ENCODE data around the gene SIDT2.

Gene SIDT2

DNA sequence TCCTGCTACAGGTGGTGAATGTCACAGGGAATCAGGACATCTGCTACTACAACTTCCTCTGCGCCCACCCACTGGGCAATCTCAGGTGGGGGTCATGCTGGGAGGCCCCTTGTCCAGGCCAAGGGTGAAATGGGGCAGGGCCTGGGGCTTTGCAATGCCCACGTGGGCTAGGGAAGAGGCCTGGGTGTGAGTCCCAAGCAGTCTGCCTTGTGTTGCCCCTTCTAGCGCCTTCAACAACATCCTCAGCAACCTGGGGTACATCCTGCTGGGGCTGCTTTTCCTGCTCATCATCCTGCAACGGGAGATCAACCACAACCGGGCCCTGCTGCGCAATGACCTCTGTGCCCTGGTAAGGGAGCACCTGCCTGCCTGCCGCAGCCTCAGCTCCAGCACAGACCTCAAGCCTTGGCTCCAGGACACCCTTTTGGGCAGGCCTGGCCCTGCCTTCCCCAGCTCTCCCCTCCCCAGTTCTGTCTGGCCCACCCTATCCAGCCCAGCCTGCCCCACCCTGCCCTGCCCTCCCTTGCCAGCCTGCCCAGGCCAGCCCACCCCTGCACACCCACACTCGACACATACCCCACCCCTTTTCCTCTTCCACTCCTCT is 11.5 kb downstream of the SIDT2 start:
- DNase-seq = no peak

- no peak for DNase-seq
These were observed 13.3 kb downstream of the SIDT2 start for GRCh38 chr11:117191680-117192400.

- DNase-seq = no peak
These were observed 13.9 kb downstream of the SIDT2 start for GRCh38 chr11:117192401-117192875.

DNA sequence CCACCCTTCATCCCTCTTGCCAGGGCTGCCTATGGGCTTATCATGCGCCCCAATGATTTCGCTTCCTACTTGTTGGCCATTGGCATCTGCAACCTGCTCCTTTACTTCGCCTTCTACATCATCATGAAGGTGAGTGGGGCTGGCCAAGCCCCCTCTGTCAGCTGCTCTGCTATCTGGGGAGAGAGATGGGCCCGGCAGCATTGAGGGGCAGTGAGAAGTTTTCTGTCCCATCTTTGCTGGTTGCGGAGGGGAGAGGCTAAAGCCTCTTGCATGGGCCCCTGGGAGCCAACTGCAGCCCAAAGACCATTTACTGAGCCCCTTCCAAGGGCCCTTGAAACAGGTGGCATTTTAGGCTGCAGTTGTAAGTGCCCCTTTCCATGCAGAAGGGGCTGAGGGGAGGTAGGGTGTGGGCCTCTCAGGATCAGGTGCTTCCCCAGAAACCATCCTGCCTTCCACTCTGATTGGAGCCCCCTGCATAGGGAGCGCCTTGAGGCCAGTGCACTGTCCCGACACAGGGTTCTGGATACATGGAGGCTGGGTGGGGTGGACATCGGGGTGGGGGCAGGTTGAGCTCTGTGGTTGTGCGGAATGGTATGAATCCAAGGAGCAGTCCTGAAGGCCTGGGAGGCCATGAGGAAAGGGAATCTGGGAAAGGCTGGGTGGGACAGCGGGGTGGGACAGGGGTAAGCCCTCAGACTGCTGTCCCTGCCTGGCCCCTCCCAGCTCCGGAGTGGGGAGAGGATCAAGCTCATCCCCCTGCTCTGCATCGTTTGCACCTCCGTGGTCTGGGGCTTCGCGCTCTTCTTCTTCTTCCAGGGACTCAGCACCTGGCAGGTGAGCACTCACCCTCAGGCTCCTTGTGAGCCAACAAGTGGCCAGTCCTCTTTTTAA is 14.8 kb downstream of the SIDT2 start:
- DNase-seq = no peak

DNA sequence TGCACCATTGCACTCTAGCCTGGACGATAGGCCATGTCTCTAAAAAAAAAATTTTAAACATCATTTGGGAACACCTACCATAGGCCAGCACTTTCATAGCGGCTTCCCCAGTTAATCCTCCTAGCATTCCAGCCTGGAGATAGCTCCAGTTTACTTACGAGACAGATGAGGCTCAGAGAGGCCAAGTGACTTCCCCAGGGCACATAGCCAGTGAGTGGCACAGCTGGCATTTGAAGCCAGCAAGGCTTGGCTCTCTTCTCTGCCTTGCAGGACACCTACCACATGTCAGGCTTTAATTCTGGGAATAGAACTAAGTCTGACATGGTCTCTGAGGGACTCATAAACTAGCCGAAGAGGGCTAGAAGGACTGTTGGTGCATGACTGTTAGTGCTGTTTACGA is 15.7 kb downstream of the SIDT2 start:
- DNase-seq = no peak

DNA sequence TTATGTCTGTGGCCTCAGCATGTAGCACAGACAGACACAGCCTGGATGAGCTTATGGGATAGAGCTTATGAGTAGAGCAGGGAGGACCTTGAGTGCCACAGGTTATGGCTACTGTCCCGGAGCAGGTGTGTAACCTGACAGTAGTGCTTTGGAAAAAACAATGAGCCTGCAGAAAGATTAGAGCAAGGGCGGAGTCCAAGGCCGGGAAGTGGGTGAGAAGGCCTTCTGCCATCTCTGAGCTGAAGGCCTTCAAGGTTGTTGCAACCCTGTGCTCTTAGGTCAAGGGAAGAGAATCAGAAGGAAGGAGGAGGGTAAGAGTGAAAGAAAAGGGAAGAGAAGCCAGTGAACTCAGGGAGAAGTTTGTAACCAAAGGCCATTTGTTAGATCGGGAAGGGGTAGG is 16.7 kb downstream of the SIDT2 start:
- no peak for DNase-seq

GRCh38 chr11:117195761-117196160 is 17.2 kb downstream of the SIDT2 start:
- no peak for DNase-seq

- DNase-seq = no peak
These were observed 18.5 kb downstream of the SIDT2 start for GRCh38 chr11:117197006-117197405.

GRCh38 chr11:117197516-117198456 is 19.2 kb downstream of the SIDT2 start:
- DNase-seq = no peak

DNA sequence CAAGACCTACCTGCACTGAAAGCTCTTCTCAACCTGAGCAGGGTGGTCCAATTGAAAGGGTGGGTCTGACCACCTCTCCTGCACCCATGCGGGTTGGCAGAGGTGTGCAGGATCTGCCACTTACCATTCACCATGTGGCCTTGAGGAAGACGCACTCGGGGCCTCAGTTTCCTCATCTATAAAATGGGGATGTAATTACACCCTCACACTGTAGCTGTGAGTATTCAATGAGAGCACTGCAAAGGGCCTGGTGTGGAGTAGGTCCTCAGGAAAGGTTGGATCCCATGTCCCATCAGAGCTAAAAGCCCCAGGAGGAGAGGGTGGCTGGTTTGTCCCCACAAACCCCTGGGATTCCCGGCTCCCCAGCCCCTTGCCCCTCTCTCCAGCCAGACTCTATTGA is 20.1 kb downstream of the SIDT2 start:
- no peak for DNase-seq

GRCh38 chr11:117199053-117199915 is 20.7 kb downstream of the SIDT2 start, which contains the start of gene TAGLN:
Gene TAGLN, plus strand, starts transcription at chr11:117199370. Its CDS starts 3,644 bp downstream, at chr11:117203014.
- DNase-seq = no peak

- no peak for DNase-seq
These were observed 21.6 kb downstream of the SIDT2 start for GRCh38 chr11:117199916-117200812.

DNA sequence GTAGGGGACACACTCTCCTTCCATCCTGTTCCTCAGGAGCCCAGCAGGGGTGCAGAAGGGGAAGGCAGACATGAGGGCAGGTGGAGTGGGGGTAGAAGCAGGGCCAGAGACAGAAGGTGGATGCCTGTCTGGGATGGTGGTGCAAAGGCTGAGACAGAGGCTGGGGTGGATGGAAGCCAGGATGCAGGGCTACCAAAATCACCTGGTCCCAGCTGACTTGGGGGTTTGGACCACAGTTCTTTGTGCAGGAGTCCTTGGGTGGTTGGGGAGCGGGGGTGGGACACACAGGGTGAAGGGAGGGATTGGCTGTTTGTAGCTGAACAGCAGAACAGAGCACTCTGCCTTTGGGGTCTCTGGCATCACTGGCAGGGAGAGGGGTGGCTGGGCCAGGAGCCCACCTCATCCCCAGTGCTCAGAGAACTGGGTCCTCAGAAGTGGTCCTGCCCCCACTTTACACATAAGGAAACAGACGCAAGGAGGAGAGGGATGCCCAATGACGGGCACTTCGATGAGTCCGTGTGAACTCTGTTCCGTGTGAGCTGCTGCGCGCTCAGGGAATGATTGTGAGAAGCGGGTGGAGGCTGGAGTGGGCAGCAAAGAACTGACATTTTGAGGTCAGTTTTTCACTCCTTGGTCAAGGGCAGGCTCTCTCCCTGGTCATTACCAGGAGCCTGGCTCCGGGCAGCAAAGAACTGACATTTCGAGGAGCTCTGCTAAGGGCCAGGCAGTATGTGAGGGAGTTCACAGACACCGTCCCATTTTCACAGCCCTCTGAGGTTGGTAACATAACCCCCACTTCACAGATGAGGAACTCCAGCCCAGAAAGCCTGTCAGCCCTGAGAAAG is 22.5 kb downstream of the SIDT2 start:
- no peak for DNase-seq

DNA sequence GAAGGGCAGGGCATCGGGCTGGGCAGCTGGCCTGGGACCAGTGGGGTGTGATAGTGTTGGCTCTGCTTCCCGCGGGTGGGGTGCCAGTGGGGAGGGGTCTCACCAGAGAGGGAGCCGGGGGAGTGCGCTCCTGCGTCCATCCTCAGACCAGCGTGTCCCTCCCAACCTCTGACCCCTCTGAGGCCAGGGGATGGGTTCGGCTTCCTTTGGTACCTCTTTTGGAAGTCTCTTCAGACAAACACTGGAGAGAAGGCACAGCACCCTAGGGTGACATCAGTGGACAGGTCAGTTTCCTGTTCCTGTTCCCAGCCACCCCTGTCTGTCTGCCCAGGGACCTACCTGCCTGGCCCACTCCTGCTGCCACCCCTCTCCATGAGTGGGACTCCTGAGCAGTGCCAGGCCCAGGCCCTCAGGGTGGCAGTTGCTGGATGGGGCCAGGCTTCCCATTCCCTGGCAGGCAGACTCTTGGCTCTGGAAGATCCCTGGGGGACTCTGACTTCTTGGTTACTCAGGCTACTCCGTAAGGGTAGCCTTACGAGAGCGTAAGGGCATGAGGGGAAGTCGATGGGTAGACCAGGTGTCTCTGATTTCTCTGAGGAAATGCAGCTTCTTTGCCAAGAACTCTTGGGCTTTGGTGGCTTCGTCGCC is 23.2 kb downstream of the SIDT2 start:
- DNase-seq = no peak

DNA sequence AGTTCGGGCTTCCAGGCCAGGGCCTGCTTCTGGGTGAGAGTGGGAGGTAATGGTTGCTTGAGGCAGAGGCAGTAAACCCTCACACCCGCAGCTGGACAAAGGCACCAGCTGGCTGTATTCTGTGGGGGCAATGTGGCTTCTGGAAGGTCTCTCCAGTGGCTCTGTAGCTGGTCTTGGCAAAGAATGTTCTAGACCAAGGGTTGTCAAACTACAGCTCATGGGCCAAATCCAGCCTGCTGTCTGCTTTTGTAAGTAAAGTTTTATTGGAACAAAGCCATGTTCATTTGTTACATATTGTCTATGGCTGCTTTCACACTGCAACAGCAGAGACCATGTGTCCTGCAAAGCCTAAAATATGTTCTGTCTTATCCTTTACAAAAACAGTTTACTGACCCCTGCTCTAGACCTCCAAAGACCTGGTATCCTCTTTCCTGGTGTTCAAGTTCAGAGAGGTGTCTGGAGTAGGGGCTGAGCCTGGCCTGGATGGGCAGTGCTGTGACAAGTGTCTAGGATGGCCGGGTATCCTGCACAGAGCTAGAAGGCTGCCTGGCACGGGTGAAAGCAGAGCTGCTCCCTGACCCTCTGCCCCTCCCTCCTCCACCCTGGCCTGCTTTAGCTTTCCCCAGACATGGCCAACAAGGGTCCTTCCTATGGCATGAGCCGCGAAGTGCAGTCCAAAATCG is 24.0 kb downstream of the SIDT2 start:
- no peak for DNase-seq

DNA sequence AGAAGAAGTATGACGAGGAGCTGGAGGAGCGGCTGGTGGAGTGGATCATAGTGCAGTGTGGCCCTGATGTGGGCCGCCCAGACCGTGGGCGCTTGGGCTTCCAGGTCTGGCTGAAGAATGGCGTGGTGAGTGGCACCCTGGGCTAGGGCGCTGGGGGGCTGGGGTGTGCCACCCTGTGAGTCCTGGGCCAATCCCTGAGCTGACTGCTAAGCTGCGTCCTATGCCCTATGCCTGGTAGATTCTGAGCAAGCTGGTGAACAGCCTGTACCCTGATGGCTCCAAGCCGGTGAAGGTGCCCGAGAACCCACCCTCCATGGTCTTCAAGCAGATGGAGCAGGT is 24.5 kb downstream of the SIDT2 start:
- DNase-seq = no peak

- no peak for DNase-seq
These were observed 25.9 kb downstream of the SIDT2 start for GRCh38 chr11:117204283-117205080.
